K562 (cell line): ENCODE results near the gene TMEM158. TPM values are rescaled to one million over a fixed set of nuclear protein-coding genes. Genes with fewer than 3 reads are reported as not detected.

Experiments
- KLF10 ChIP-seq: fragments of 250-450 bp; sonication (Bioruptor Pico); IDR thresholded peaks from 2 replicates; pipeline ENCODE4 v1.6.1; 2021; ENCODE audit warnings: matching md5 sums
- LCOR ChIP-seq: sonication (generic); formaldehyde crosslinking; IDR thresholded peaks from 2 replicates; pipeline ENCODE4 v1.8.0; 2022; ENCODE audit warnings: mild to moderate bottlenecking, missing genetic modification reagents
- ZC3H8 ChIP-seq: fragments of 450-650 bp; IDR thresholded peaks from 2 replicates; pipeline ENCODE4 v1.6.1; 2017
- polyA plus RNA-seq, 8 experiments: library from polyadenylated mRNA; depleted of rRNA in 4 of 8; stranded (reverse) in 5 of 8; unstranded in 3 of 8; fragments of >200 nt; fragmentation: Nextera tagmentation in 2 of 8; fragmentation: Illumina TruSeq in 1 of 8; extraction: Ambion mirVana in 2 of 8; extraction: Trizol in 1 of 8; gene quantifications; 2 replicates each; pipeline versions ENCODE4 v1.2.1 to v1.2.3, GENCODE V29; 2011 to 2014; ENCODE audit warnings: inconsistent platforms in 1 of 8, missing spikeins in 1 of 8
- total RNA-seq, 7 experiments: library from RNA; depleted of rRNA in 6 of 7; stranded (reverse); fragments of >200 nt in 6 of 7; fragmentation: Illumina TruSeq in 2 of 7; extraction: Trizol in 2 of 7; gene quantifications; 2 replicates each; pipeline versions ENCODE4 v1.2.1 to v1.2.3, GENCODE V29; 2011 to 2021; ENCODE audit warnings: low replicate concordance in 1 of 7
- TF ChIP-seq, protein P1 (sequence below), 2 experiments: IDR thresholded peaks; 2 replicates each; pipeline ENCODE4 v1.6.1; 2011; ENCODE audit warnings: borderline replicate concordance in 1 of 2, control low read depth in 1 of 2, low read depth in 1 of 2, low read length in 1 of 2, mild to moderate bottlenecking in 1 of 2, mixed read lengths in 1 of 2, moderate library complexity in 1 of 2; ENCODE audit not compliant: insufficient read depth in 1 of 2, insufficient read length in 1 of 2, poor library complexity in 1 of 2, severe bottlenecking in 1 of 2; ENCODE audit errors: extremely low read depth in 1 of 2
- TF ChIP-seq, protein P2 (sequence below): fragments of 250-450 bp; sonication (Bioruptor Pico); IDR thresholded peaks from 2 replicates; pipeline ENCODE4 v1.5.0; 2021
- TF ChIP-seq, protein P3 (sequence below), 3 experiments: IDR thresholded peaks in 2 of 3; conservative IDR thresholded peaks in 1 of 3; 2 replicates each; pipeline ENCODE4 v1.5.1; 2011 to 2012; ENCODE audit warnings: low read length in 3 of 3, mild to moderate bottlenecking in 3 of 3, control low read depth in 2 of 3, improper control_type of control experiment in 1 of 3, inconsistent platforms in 1 of 3, low read depth in 1 of 3, mixed read lengths in 1 of 3, moderate library complexity in 1 of 3; ENCODE audit not compliant: insufficient read depth in 2 of 3

Gene TMEM158
- total and polyA plus RNA-seq, 9 of the 15 experiments (the other 6 are each of a cell fraction or from before 2014, with no cell fraction given): 2.2 to 46.5 (median 8.4) TPM

DNA sequence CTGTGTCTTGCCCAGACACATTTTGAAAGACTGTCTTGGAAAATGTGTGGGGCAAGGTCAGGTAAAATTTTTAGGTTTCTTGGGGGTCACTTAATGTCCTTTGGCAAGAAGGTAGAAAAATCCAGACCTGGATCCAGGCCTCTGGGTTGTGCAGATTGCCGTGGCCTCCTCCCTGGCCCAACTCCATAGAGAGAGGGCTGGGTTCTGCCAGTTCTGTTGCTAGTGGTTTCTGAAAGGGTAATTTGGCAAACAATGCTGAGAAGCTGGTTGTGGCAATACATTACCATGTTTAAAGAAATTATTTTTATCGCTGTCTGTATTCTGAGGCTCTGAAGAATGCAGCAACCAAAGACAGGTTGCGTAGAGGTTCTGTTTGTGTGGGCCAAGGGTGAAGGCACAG, 20.2 kb upstream of the TMEM158 start (continued):
- TF ChIP-seq, protein P1, sequence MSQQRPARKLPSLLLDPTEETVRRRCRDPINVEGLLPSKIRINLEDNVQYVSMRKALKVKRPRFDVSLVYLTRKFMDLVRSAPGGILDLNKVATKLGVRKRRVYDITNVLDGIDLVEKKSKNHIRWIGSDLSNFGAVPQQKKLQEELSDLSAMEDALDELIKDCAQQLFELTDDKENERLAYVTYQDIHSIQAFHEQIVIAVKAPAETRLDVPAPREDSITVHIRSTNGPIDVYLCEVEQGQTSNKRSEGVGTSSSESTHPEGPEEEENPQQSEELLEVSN (IDR thresholded peaks at IDR 0.05; ENCODE audit: borderline replicate concordance in 1 of 2, extremely low read depth in 1 of 2, insufficient read depth in 1 of 2, insufficient read length in 1 of 2, low read depth in 1 of 2, low read length in 1 of 2, poor library complexity in 1 of 2, severe bottlenecking in 1 of 2): no peak
- TF ChIP-seq LCOR (CRISPR knock-in tag) (no peak), ZC3H8 (no peak), KLF10 (CRISPR knock-in tag) (no peak)
- TF ChIP-seq, protein P2, sequence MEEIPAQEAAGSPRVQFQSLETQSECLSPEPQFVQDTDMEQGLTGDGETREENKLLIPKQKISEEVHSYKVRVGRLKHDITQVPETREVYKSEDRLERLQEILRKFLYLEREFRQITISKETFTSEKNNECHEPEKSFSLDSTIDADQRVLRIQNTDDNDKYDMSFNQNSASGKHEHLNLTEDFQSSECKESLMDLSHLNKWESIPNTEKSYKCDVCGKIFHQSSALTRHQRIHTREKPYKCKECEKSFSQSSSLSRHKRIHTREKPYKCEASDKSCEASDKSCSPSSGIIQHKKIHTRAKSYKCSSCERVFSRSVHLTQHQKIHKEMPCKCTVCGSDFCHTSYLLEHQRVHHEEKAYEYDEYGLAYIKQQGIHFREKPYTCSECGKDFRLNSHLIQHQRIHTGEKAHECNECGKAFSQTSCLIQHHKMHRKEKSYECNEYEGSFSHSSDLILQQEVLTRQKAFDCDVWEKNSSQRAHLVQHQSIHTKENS (CRISPR knock-in tag): no peak
- TF ChIP-seq, protein P3, sequence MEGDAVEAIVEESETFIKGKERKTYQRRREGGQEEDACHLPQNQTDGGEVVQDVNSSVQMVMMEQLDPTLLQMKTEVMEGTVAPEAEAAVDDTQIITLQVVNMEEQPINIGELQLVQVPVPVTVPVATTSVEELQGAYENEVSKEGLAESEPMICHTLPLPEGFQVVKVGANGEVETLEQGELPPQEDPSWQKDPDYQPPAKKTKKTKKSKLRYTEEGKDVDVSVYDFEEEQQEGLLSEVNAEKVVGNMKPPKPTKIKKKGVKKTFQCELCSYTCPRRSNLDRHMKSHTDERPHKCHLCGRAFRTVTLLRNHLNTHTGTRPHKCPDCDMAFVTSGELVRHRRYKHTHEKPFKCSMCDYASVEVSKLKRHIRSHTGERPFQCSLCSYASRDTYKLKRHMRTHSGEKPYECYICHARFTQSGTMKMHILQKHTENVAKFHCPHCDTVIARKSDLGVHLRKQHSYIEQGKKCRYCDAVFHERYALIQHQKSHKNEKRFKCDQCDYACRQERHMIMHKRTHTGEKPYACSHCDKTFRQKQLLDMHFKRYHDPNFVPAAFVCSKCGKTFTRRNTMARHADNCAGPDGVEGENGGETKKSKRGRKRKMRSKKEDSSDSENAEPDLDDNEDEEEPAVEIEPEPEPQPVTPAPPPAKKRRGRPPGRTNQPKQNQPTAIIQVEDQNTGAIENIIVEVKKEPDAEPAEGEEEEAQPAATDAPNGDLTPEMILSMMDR (IDR thresholded peaks at IDR 0.05 in 2 of 3, conservative IDR thresholded peaks at IDR 0.05 in 1 of 3; ENCODE audit: insufficient read depth in 2 of 3, low read depth in 1 of 3, low read length in 3 of 3): no peak
